ENCODE results near the gene SLC8A1. TPM values are rescaled to one million over a fixed set of nuclear protein-coding genes. Genes with fewer than 3 reads are reported as not detected.

The SLC8A1 gene
- total and polyA plus RNA-seq, 10 of the 15 experiments (the other 5 are each of a cell fraction or from before 2014, with no cell fraction given), result under 0.01 to 1.2 (median 0.01) TPM; not detected in 3

- ChIA-PET RAD21 (ENCODE audit: unreplicated experiment) (no interaction called here), CTCF (no interaction called here), SMC1A (ENCODE audit: uncharacterized antibody, unreplicated experiment) (interaction anchor here (2.4 kb wide), 1 partner anchor 13 kb away, joined by 6 read pairs; no protein-coding TSS in a partner anchor), POLR2A (no interaction called here)
- Histone ChIP-seq H4K20me1 (ENCODE audit: control insufficient read depth, insufficient read depth) (no peaks in the 10 kb centered on the region), H3K9ac (ENCODE audit: control insufficient read depth, insufficient read depth, low read length) (no peak overlapping the region), H2AFZ (ENCODE audit: control insufficient read depth, low read depth, low read length) (no peak overlapping the region), H3K4me1 (ENCODE audit: control insufficient read depth, insufficient read depth, low read length) (no peaks in the 10 kb centered on the region), H3K79me2 (ENCODE audit: control insufficient read depth, insufficient read depth, low read length) (no peaks in the 10 kb centered on the region), H3K36me3 (ENCODE audit: control insufficient read depth in 2 of 2, insufficient read depth in 2 of 2, low read length in 1 of 2) (no peaks in the 10 kb centered on the region), H3K4me3 (no peak overlapping the region), H3K27me3 (replicated peaks in 1 of 2; ENCODE audit: control insufficient read depth in 2 of 2, insufficient read depth in 2 of 2, low read length in 1 of 2) (no peaks in the 10 kb centered on the region), H3K4me2 (ENCODE audit: control insufficient read depth, insufficient read depth) (no peak overlapping the region), H3K9me3 (replicated peaks; ENCODE audit: control insufficient read depth, insufficient read depth, low read length) (no peaks in the 10 kb centered on the region), H3K27ac (ENCODE audit: control insufficient read depth, insufficient read depth) (no peak overlapping the region)
- DNase-seq (ENCODE audit: low read depth, low spot score) (no peak), ATAC-seq (no peak), FAIRE-seq (no peak)
- intact Hi-C loops (cut with micrococcal nuclease; ENCODE audit: unreplicated experiment) (no loop called here), in situ Hi-C loops (cut with MboI) (no loop called here)
- TF ChIP-seq NFXL1 (IDR thresholded peaks at IDR 0.05; ENCODE audit: borderline replicate concordance) (no peak), RFX5 (IDR thresholded peaks at IDR 0.05; ENCODE audit: low read depth, low read length) (no peak), PML (IDR thresholded peaks at IDR 0.05; ENCODE audit: low read length) (no peak), CEBPZ (IDR thresholded peaks at IDR 0.05; ENCODE audit: low read depth, low read length) (no peak), SIN3A (IDR thresholded peaks at IDR 0.05; ENCODE audit: low read depth, low read length) (no peak)
- TF ChIP-seq, protein P1, sequence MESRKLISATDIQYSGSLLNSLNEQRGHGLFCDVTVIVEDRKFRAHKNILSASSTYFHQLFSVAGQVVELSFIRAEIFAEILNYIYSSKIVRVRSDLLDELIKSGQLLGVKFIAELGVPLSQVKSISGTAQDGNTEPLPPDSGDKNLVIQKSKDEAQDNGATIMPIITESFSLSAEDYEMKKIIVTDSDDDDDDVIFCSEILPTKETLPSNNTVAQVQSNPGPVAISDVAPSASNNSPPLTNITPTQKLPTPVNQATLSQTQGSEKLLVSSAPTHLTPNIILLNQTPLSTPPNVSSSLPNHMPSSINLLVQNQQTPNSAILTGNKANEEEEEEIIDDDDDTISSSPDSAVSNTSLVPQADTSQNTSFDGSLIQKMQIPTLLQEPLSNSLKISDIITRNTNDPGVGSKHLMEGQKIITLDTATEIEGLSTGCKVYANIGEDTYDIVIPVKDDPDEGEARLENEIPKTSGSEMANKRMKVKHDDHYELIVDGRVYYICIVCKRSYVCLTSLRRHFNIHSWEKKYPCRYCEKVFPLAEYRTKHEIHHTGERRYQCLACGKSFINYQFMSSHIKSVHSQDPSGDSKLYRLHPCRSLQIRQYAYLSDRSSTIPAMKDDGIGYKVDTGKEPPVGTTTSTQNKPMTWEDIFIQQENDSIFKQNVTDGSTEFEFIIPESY (IDR thresholded peaks at IDR 0.05), result no peak
- BruUV-seq (replicated peaks), result no TSS peak
- WGBS (ENCODE audit: insufficient coverage, insufficient replicate concordance, low lambda C conversion rate, missing lambda C conversion rate), result 17% methylated on average over 4 of the region's 4 CpGs
Measured at GRCh38 chr2:40130251-40130994, 321.5 kb downstream of the SLC8A1 start.

All from GM12878 (cell line).